ENCODE results near the gene OR2J1. TPM values are rescaled to one million over a fixed set of nuclear protein-coding genes. Genes with fewer than 3 reads are reported as not detected.

Gene OR2J1
- total and polyA plus RNA-seq, 2 donors (not counting 1 experiment from before 2014, with no cell fraction given) = not detected

DNA sequence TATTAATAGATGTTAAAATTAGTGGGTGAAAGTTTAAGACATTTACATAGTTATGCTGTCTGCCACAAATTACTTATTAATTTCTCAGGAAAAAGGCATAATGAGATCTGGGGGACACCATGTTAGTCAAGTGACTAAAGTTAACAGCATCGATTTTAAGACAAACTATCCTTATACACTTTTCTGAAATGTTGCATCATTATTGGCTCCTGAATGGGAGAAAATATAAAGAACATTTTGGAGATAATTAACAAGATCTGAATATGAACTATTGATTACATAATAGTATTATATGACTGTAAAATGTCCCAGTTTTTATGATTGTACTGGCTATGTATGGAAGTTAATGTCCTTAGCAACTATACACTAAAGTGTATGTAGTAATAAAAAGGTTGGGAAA, 20.1 kb upstream of the OR2J1 start:
- Histone ChIP-seq H4K20me1 (ENCODE audit: control insufficient read depth, extremely low read depth, insufficient read depth, low read length) (no peaks in the 10 kb centered on the region), H3K4me3 (replicated peaks in 1 of 4; ENCODE audit: control extremely low read depth in 1 of 4, insufficient read depth in 1 of 4, low read depth in 3 of 4, low read length in 4 of 4) (no peak overlapping the region), H3K9ac (ENCODE audit: insufficient read depth, low read length) (no peak overlapping the region), H2AFZ (ENCODE audit: low read length) (no peak overlapping the region), H3K79me2 (ENCODE audit: control insufficient read depth, insufficient read depth, low read length) (no peaks in the 10 kb centered on the region), H3K4me1 (ENCODE audit: control insufficient read depth, extremely low read depth, insufficient read depth, low read length) (no peaks in the 10 kb centered on the region), H3K27me3 (ENCODE audit: control insufficient read depth, insufficient read depth, low read length) (no peaks in the 10 kb centered on the region), H3K9me3 (ENCODE audit: control insufficient read depth, insufficient read depth, low read depth, low read length) (no peaks in the 10 kb centered on the region), H3K27ac (ENCODE audit: insufficient read depth, low read length) (no peak overlapping the region), H3K4me2 (ENCODE audit: extremely low read depth, insufficient read depth, low read length) (no peak overlapping the region), H3K36me3 (ENCODE audit: control insufficient read depth, insufficient read depth, low read length) (no peaks in the 10 kb centered on the region)
- no peak for DNase-seq (ENCODE audit: low read depth in 2 of 2)
- no peak for TF ChIP-seq EZH2 (IDR thresholded peaks at IDR 0.05; ENCODE audit: low read length, missing control alignments)
- TF ChIP-seq, protein P1, sequence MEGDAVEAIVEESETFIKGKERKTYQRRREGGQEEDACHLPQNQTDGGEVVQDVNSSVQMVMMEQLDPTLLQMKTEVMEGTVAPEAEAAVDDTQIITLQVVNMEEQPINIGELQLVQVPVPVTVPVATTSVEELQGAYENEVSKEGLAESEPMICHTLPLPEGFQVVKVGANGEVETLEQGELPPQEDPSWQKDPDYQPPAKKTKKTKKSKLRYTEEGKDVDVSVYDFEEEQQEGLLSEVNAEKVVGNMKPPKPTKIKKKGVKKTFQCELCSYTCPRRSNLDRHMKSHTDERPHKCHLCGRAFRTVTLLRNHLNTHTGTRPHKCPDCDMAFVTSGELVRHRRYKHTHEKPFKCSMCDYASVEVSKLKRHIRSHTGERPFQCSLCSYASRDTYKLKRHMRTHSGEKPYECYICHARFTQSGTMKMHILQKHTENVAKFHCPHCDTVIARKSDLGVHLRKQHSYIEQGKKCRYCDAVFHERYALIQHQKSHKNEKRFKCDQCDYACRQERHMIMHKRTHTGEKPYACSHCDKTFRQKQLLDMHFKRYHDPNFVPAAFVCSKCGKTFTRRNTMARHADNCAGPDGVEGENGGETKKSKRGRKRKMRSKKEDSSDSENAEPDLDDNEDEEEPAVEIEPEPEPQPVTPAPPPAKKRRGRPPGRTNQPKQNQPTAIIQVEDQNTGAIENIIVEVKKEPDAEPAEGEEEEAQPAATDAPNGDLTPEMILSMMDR (conservative IDR thresholded peaks at IDR 0.05 in 1 of 2, IDR thresholded peaks at IDR 0.05 in 1 of 2; ENCODE audit: low read depth in 1 of 2, low read length in 2 of 2) = no peak

GRCh38 chr6:29081312-29081711, 18.0 kb upstream of the OR2J1 start:
- Histone ChIP-seq H2AFZ (ENCODE audit: low read length) (no peak overlapping the region), H3K27me3 (ENCODE audit: control insufficient read depth, insufficient read depth, low read length) (no peaks in the 10 kb centered on the region), H3K4me1 (ENCODE audit: control insufficient read depth, extremely low read depth, insufficient read depth, low read length) (no peaks in the 10 kb centered on the region), H3K27ac (ENCODE audit: insufficient read depth, low read length) (no peak overlapping the region), H3K9me3 (ENCODE audit: control insufficient read depth, insufficient read depth, low read depth, low read length) (no peaks in the 10 kb centered on the region), H3K36me3 (ENCODE audit: control insufficient read depth, insufficient read depth, low read length) (no peaks in the 10 kb centered on the region), H3K9ac (ENCODE audit: insufficient read depth, low read length) (no peak overlapping the region), H4K20me1 (ENCODE audit: control insufficient read depth, extremely low read depth, insufficient read depth, low read length) (no peaks in the 10 kb centered on the region), H3K4me3 (replicated peaks in 1 of 4; ENCODE audit: control extremely low read depth in 1 of 4, insufficient read depth in 1 of 4, low read depth in 3 of 4, low read length in 4 of 4) (no peak overlapping the region), H3K4me2 (ENCODE audit: extremely low read depth, insufficient read depth, low read length) (no peak overlapping the region), H3K79me2 (ENCODE audit: control insufficient read depth, insufficient read depth, low read length) (no peaks in the 10 kb centered on the region)
- TF ChIP-seq, protein P1 (conservative IDR thresholded peaks at IDR 0.05 in 1 of 2, IDR thresholded peaks at IDR 0.05 in 1 of 2; ENCODE audit: low read depth in 1 of 2, low read length in 2 of 2) = no peak
- DNase-seq (ENCODE audit: low read depth in 2 of 2) = no peak

DNA sequence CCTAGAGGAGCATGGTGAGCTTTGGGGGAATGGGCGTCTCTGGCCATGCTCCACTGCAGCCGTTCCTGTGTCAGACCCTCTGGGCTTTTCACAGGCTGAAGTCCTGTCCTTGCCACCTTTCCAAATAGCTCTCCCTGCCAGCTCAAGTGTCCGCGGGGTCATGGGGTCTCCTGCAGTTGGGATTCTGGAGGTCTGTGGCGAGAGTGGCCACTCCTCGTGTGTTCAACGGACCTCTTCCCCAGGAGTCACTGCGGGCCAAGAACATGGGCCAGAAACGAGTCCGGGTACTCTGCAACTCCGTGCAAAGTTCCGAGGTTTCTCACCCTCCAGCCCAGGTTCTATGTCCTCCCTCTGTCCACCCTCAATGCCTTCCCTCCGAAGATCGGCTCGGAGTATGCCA, 16.8 kb upstream of the OR2J1 start:
- Histone ChIP-seq H3K9ac (ENCODE audit: insufficient read depth, low read length) (no peak overlapping the region), H3K27me3 (ENCODE audit: control insufficient read depth, insufficient read depth, low read length) (no peaks in the 10 kb centered on the region), H3K27ac (ENCODE audit: insufficient read depth, low read length) (no peak overlapping the region), H3K4me2 (ENCODE audit: extremely low read depth, insufficient read depth, low read length) (no peak overlapping the region), H3K9me3 (ENCODE audit: control insufficient read depth, insufficient read depth, low read depth, low read length) (no peaks in the 10 kb centered on the region), H4K20me1 (ENCODE audit: control insufficient read depth, extremely low read depth, insufficient read depth, low read length) (no peaks in the 10 kb centered on the region), H3K36me3 (ENCODE audit: control insufficient read depth, insufficient read depth, low read length) (no peaks in the 10 kb centered on the region), H3K4me1 (ENCODE audit: control insufficient read depth, extremely low read depth, insufficient read depth, low read length) (no peaks in the 10 kb centered on the region), H3K4me3 (replicated peaks in 1 of 4; ENCODE audit: control extremely low read depth in 1 of 4, insufficient read depth in 1 of 4, low read depth in 3 of 4, low read length in 4 of 4) (no peak overlapping the region), H2AFZ (ENCODE audit: low read length) (no peak overlapping the region), H3K79me2 (ENCODE audit: control insufficient read depth, insufficient read depth, low read length) (no peaks in the 10 kb centered on the region)
- DNase-seq (ENCODE audit: low read depth in 2 of 2) = no peak
- no peak for TF ChIP-seq EZH2 (IDR thresholded peaks at IDR 0.05; ENCODE audit: low read length, missing control alignments)
- TF ChIP-seq, protein P1 (conservative IDR thresholded peaks at IDR 0.05 in 1 of 2, IDR thresholded peaks at IDR 0.05 in 1 of 2; ENCODE audit: low read depth in 1 of 2, low read length in 2 of 2) = no peak

Data from fibroblast of lung (primary cell).